ENCODE measurements around the gene PRKCH. TPM values are rescaled to one million over a fixed set of nuclear protein-coding genes. Genes with fewer than 3 reads are reported as not detected.

The PRKCH gene
- 11.6 and 11.9 TPM in 2 replicates for total RNA-seq

GRCh38 chr14:61321385-61322010, at the start of gene PRKCH:
TSS of gene PRKCH (plus strand) at chr14:61321579. CDS start at chr14:61322102, 523 bp downstream.

GRCh38 chr14:61281186-61281947, 40.0 kb upstream of the PRKCH start, which contains the start of gene TMEM30B:
TSS of gene TMEM30B (minus strand) at chr14:61281338. CDS start at chr14:61281147, 191 bp downstream.

Other genes starting within 250 kb of the PRKCH start
- under 0.01 and 0.56 TPM in 2 replicates for gene TMEM30B, start 40.2 kb upstream of the PRKCH start, total RNA-seq

Data from regular cardiac myocyte (primary cell).